ENCODE measurements around the gene C1orf232.

Gene C1orf232

DNA sequence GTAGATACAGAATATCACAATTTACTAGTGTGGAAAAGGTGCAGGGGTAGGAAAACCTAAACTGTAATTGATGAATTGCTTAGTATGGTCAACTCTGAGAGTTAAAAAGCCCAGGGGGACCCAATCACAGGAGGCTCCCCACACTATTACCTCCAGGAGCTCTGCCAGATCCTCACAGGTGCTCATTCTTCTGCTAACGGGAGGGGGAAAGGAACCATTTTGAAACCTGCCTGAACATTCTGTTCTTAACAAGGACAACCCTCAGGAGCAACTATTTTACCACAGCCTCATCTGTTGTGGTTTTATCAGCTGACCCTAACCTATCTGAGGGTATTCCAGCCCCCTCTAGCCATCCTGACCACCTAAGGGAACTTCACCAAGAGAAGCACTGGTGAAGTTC is 38.1 kb downstream of the C1orf232 start:
- Histone ChIP-seq H3K9me3 (ENCODE audit: severe bottlenecking) (peaks cover 4% of the 10 kb centered on the region), H3K27me3 (ENCODE audit: insufficient read depth, poor library complexity, severe bottlenecking) (no peaks in the 10 kb centered on the region), H3K27ac (ENCODE audit: poor library complexity, severe bottlenecking) (no peak overlapping the region), H3K4me1 (ENCODE audit: insufficient read depth, poor library complexity, severe bottlenecking) (peaks cover 13% of the 10 kb centered on the region), H3K36me3 (ENCODE audit: low read depth) (no peaks in the 10 kb centered on the region), H3K4me3 (ENCODE audit: severe bottlenecking) (no peak overlapping the region)
- DNase-seq (ENCODE audit: low spot score) (no peak), ATAC-seq (ENCODE audit: low read depth) (no peak)
- TF ChIP-seq, protein P1, sequence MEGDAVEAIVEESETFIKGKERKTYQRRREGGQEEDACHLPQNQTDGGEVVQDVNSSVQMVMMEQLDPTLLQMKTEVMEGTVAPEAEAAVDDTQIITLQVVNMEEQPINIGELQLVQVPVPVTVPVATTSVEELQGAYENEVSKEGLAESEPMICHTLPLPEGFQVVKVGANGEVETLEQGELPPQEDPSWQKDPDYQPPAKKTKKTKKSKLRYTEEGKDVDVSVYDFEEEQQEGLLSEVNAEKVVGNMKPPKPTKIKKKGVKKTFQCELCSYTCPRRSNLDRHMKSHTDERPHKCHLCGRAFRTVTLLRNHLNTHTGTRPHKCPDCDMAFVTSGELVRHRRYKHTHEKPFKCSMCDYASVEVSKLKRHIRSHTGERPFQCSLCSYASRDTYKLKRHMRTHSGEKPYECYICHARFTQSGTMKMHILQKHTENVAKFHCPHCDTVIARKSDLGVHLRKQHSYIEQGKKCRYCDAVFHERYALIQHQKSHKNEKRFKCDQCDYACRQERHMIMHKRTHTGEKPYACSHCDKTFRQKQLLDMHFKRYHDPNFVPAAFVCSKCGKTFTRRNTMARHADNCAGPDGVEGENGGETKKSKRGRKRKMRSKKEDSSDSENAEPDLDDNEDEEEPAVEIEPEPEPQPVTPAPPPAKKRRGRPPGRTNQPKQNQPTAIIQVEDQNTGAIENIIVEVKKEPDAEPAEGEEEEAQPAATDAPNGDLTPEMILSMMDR (IDR thresholded peaks at IDR 0.05; ENCODE audit: poor library complexity, severe bottlenecking), result no peak

DNA sequence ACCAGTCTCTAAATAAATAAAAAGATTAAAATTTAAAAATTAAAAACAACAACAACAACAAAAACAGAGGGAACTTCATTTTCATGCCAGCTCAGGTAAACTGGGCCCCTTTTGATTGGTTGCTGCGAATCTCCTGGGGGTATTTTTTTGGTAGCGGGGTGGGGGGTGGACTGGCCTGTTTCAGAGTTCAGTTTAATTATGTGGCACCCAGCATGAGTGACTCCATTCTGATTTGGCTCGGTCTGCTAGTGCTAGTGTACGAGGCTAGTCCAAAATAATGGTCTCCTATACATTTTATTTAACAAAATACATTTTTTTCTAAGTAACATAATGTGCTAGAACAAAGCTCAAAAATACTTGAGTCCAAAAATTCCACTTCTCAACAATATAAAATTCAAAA is 39.0 kb downstream of the C1orf232 start:
- ATAC-seq (ENCODE audit: low read depth) (no peak), DNase-seq (ENCODE audit: low spot score) (no peak)
- Histone ChIP-seq H3K4me1 (ENCODE audit: insufficient read depth, poor library complexity, severe bottlenecking) (peaks cover 16% of the 10 kb centered on the region), H3K4me3 (ENCODE audit: severe bottlenecking) (no peak overlapping the region), H3K27me3 (ENCODE audit: insufficient read depth, poor library complexity, severe bottlenecking) (no peaks in the 10 kb centered on the region), H3K27ac (ENCODE audit: poor library complexity, severe bottlenecking) (no peak overlapping the region), H3K36me3 (ENCODE audit: low read depth) (no peaks in the 10 kb centered on the region), H3K9me3 (ENCODE audit: severe bottlenecking) (no peaks in the 10 kb centered on the region)
- TF ChIP-seq, protein P1 (IDR thresholded peaks at IDR 0.05; ENCODE audit: poor library complexity, severe bottlenecking), result no peak

DNA sequence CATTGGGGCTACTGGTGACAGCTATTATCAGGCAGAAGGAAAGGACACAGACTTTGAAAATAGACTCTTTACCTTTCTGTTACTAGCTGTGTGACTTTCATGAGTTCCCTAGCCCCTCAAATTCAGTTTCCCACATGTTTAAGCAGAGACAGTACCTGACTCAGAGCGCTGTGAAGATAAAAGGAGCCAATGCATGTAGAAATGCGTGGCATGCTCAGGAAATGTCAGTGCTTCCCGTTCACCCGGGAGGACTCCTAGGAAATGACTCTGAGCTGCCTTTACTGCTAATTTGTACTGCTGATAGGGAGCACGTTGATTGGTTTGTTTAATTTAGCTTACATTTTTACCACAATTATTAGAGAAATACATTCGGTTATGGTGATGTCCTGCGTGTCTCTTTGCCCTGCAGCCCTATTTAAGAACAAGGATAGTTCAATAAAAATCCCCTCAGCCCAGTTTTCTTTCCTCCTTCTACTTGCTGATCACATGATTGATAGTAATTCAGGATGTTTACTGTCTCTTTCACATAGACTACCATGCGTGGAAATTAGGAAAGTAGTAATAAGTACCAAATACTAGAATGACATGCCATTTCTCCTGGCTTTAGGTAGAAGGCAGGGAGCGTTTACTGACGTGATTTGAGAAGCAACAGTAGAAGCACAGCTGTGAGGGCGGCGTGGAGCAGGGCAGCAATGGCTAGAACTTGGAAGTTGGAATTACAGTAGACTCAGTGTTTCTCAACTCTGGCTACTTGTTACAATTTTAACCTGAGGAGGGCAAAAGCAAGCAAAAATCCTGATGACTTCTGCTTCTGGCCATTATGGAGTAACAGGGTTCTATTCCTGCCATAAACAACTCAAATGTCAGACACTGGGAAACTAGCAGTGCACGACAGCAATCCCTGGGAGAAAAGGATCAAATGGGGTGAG is 41.3 kb downstream of the C1orf232 start:
- ATAC-seq (ENCODE audit: low read depth) (no peak), DNase-seq (ENCODE audit: low spot score) (no peak)

DNA sequence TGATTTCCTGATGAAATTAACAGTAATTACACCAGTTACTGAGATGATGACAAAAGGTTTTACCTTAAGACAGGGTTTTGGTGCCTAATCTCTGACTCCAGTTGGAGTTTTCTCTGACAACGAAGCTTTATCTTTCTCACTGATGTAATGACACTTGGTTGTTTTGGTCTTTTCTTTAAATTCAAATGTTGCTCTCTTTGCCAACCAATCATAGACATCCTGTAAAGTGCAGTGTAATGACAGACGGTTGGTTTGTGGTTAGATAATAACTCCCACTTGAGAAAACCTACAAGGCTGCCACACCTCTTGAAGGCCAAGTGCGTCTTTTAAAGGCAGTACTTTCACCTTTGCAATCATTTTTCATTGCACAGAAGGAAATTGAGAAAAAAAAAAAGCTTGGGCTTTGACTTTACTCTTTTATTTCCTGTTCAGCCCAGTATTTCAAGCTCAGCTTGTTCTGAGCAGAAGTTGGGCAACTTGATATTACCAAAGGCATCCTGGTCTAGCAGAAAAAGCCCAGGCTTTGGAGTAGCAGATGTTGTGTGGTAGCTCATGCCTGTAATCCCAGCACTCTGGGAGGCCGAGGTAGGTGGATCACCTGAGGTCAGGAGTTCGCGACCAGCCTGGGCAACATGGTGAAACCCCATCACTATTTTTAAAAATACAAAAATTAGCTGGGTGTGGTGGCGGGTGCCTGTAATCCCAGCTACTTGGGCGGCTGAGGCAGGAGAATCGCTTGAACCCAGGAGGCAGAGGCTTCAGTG is 42.3 kb downstream of the C1orf232 start:
- Histone ChIP-seq H3K27me3 (ENCODE audit: insufficient read depth, poor library complexity, severe bottlenecking) (no peaks in the 10 kb centered on the region), H3K27ac (ENCODE audit: poor library complexity, severe bottlenecking) (peak overlapping the region; percentile 35), H3K36me3 (ENCODE audit: low read depth) (peaks cover 5% of the 10 kb centered on the region; the same call in 1 of the 2 replicates), H3K4me1 (ENCODE audit: insufficient read depth, poor library complexity, severe bottlenecking) (peaks cover 37% of the 10 kb centered on the region), H3K4me3 (ENCODE audit: severe bottlenecking) (no peak overlapping the region), H3K9me3 (ENCODE audit: severe bottlenecking) (no peaks in the 10 kb centered on the region)
- ATAC-seq (ENCODE audit: low read depth) (peak; percentile 57), DNase-seq (ENCODE audit: low spot score) (no peak)
- TF ChIP-seq, protein P1 (IDR thresholded peaks at IDR 0.05; ENCODE audit: poor library complexity, severe bottlenecking), result no peak

More for the DNA sequence above, 41.3 kb downstream of the C1orf232 start:
- TF ChIP-seq, protein P1 (IDR thresholded peaks at IDR 0.05; ENCODE audit: poor library complexity, severe bottlenecking), result no peak
- Histone ChIP-seq H3K4me1 (ENCODE audit: insufficient read depth, poor library complexity, severe bottlenecking) (peaks cover 37% of the 10 kb centered on the region), H3K36me3 (ENCODE audit: low read depth) (peaks cover 5% of the 10 kb centered on the region; the same call in 1 of the 2 replicates), H3K9me3 (ENCODE audit: severe bottlenecking) (no peaks in the 10 kb centered on the region), H3K27ac (ENCODE audit: poor library complexity, severe bottlenecking) (peak overlapping the region; percentile 35), H3K4me3 (ENCODE audit: severe bottlenecking) (no peak overlapping the region), H3K27me3 (ENCODE audit: insufficient read depth, poor library complexity, severe bottlenecking) (no peaks in the 10 kb centered on the region)
